ENCODE data around the gene AHR.
"Not testable (repeated sequence)": the region's sequence is repeated elsewhere in the genome, so short reads cannot be mapped to it uniquely, and the experiment has no call there.

Gene AHR

DNA sequence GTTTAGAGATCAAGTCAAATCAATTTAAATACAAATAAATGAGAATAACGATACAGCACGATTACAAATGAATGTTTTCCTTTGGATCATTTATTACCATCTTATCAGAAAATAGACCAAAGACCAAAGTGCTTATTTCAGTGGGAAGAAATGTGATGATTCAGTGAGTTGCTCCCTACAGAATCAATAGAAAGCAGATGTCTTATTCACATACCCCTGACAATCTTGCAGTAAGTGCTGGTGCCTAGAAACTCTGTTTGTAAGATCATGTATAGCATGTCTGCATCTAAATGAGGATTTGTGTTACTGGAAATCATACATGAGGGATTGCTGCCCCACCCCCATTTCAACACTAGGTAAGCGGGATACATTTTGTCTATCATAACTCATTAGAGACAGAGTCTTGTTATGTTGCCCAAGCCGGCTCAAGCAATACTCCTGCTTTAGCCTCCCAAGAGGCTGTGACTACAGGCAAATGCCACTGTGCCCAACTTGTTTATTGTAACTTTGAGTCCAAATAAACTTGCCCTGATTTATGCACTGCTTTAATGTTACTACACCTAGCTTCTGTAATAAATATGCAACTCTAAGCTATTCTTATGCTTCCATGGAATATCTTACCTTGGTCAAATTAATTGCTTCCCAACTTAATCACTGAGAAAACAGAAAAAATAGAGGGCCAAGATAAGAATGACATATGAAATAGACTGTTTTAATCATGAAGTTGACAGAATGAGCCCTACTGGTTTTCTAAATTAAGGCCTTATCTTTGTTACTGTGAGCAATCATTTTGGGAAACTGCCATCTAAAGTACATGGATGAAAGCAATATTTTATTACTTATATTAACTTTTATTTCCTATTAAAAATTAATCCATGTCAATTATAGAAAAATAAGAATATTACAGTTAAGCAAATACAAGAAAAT, 82.5 kb downstream of the AHR start:
- no peak for DNase-seq

DNA sequence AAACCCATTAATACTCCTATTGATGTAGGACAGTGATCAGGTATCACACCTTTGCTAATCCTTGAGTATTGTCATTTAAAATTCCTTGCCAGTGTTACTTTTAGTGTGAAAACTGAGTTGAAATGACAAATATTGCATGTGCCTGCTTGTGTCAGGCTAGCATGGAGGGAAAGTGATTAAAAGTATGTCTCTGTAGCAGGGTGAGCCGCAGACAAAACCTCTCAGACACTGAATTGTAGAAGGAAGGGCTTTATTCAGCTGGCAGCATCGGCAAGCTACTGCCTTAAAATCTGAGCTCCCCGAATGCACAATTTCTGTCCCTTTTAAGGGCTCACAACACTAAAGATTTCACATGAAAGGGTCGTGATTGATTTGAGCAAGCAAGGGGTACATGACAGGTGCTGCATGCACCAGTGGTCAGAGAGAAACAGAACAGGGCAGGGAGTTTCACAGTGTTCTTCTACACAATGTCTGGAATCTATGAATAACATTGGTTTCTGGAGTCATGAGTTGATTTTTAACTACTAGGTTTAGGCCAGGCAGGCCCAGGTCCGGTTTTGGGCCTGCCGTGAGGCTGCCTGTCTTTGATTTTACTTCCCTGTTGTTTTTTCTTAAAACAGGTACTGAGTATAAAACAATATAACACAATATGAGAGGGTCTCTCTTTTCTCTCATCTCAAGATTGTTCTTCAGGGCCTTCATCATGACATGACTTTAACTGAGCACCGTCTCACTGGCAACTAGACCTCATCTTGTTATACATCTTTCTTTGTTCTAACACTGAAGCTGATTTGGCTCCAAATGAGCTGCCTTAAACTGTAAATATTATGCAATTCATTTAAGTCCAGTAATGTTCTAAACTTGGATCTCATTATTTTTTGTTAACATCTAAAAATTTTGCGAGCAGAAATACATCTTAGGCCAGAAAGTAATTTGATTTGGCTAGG, 84.2 kb downstream of the AHR start:
- DNase-seq: not testable (repeated sequence)

DNA sequence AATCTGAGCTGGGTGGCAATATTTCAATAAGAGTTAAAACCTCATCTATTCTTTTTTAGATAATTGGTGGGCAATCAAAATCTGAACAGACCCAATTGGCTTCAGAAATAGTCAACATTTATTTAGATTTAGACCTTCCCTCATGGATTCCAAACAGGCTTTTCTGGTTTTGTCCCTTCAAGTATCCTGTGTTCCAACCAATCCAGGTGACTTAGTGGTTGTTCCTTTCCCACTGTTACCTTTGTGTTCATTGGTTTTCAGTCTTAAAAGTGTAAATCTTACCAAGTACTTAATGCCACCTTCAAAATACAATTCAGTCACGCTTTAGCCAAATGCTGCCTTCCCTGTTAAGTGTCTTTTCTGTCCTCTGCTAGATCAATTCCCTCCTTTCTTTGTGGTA, 85.9 kb downstream of the AHR start:
- DNase-seq: no peak

DNA sequence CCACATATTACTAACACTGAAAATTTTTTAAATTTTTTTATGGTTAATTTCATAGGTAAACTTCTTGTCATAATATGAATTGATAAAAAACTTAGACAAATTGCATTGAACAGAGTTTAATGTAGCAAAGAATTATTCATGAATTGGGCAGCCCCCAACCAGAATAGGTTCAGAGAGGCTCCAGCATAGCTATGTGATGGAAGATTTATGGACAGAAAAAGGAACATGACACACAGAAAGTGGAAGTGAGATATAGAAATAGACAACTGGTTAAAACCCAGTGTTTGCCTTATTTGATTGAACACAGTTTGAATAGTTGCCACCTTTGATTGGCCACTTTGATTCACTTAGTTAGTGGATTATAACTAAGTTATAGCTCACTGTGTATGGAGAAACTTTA, 87.2 kb downstream of the AHR start:
- no peak for DNase-seq

DNA sequence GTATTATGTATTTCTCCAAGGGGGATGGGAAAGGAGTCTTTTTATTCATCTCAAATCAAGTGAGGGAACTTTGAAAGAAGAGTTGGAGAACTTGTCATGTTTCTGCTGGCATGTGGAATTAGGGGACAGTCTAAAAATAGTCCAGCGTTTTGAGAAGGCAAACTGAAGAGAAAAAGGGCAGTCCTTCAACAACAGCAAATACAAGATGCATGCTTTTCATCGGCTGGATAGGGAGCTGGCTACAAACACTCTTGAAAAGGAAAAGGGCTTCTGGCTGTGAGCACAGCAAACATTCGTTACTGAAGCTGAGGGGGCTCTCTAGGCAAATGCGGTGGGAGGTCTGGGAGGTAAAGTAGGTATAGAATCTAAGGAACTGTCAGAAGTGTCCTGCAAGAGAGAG, 91.9 kb downstream of the AHR start:
- DNase-seq: no peak

DNA sequence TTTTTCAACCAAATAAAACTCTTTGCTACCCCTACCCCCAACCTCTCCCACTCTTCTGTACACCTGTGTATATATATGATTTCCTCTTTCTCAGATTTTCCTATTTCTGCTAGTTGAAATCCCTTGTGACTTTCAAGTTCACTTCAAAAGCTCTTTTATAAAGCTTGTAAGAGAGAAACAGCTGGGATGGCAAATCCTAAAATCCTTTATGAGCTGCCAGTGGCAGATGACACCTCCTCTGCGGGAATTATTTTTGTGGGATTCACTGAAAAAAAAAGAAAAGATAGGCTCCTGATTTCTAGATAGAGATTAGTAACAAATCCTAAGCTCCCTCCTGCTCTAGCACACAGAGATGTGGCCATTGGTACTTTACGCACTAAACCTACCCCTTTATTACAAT, 92.9 kb downstream of the AHR start:
- no peak for DNase-seq

DNA sequence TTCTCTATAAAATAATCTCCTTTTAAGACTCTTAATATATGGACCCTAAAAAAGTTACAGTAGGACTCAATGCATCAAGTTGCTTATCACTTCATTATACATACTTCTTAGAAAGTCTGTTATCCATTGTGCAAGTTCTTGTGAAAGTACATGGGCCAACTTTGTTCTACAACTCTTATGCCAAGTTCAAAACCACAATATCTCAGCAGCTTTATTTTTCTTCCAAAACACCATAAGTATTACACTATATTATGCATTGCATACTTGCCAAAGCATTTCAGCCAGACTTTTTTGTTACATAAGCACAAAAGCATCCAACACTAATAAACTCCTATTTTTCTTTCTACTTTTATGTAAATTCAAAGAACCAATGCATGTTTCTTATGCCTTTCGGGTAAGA, 94.4 kb downstream of the AHR start:
- DNase-seq: no peak

DNA sequence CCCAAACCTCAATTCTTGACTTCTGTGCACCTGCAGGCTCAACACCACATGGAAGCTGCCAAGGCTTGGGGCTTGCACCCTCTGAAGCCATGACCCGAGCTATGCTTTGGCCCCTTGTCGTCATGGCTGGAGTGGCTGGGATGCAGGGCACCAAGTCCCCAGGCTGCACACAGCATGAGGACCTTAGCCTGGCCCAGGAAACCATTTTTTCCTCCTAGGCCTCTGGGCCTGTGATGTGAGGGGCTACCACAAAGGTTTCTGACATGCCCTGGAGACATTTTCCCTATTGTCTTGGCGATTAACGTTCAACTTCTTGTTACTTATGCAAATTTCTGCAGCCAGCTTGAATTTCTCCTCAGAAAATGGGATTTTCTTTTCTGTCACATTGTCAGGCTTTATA, 96.1 kb downstream of the AHR start:
- not testable (repeated sequence) for DNase-seq
